HT1080 (cell line): ENCODE measurements around the gene GRIN2A. TPM values are rescaled to one million over a fixed set of nuclear protein-coding genes. Genes with fewer than 3 reads are reported as not detected.

ENCODE experiments used
- DNase-seq: peaks from one replicate; pipeline ENCODE4 v3.0.0-alpha.2; 2015; ENCODE audit warnings: low read depth
- total RNA-seq: library from RNA; depleted of rRNA; stranded (reverse); fragments of >200 nt; shearing (Covaris generic); gene quantifications from 2 replicates; pipeline ENCODE4 v1.2.3, GENCODE V29; 2014

GRIN2A gene
- total RNA-seq, 1 experiment from 2014 or later, result not detected

DNA sequence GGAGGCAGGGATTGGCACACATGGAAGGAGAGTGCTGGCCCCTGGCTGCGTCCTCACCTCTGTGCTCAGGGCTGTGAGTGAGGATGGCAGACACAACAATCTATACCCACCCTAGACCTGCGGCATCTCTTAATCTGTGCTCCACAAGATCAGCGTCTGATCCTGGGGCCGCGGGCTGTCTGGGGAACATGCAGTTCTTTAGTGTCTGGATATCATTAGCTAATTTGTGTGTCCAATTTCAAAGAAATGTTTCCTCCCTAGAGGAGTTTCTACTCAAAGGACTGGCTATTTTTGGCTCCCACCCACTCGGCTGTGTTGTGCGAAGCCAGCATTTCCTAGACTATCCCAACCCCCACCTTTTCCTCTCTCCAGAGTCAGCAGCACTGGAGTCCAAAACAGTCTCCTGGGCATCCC is 93.8 kb downstream of the GRIN2A start:
- DNase-seq, result no peak

DNA sequence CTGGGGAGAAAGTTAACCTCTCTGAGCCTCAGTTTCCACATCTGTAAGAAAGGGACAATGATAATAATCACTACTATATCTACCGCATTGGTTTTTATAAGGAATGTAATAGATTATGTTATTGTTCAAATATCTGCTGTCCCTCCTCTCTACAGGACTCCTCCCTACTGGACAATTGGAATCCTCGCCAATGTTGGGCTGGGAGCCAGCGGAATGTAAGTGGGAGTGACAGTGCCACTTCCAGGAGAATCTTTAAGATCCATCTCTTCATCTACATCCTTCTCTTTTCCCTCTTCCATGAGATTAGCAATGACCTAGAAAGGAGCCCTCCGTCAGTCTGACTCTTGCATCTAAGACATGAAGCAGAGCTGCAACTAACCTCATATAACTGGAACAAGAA is 95.1 kb downstream of the GRIN2A start:
- DNase-seq, result no peak

GRCh38 chr16:10086620-10087019 is 95.6 kb downstream of the GRIN2A start:
- DNase-seq, result no peak

- DNase-seq, result no peak
Observed at GRCh38 chr16:10085078-10085798, 97.0 kb downstream of the GRIN2A start.

DNA sequence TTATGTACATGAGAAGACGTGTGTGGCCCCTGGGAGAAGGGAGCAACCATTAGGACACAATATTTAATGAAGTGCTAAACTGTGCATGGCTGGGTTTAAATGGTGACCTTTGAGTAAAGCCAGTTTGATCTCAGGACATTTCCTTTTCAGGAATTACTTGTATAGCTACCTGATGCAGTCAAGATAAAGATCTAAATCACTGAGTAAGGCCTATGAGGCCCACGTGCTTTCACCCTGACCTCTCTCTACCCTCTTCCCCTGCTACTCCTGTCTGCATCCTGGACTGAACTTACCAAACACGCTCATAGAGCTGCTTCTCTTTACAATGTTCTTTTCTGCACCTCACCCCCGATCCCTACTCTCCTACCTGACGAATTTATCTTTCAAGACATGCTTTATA is 98.9 kb downstream of the GRIN2A start:
- DNase-seq, result no peak

- DNase-seq, result no peak
Observed at GRCh38 chr16:10081201-10081940, 100.9 kb downstream of the GRIN2A start.

DNA sequence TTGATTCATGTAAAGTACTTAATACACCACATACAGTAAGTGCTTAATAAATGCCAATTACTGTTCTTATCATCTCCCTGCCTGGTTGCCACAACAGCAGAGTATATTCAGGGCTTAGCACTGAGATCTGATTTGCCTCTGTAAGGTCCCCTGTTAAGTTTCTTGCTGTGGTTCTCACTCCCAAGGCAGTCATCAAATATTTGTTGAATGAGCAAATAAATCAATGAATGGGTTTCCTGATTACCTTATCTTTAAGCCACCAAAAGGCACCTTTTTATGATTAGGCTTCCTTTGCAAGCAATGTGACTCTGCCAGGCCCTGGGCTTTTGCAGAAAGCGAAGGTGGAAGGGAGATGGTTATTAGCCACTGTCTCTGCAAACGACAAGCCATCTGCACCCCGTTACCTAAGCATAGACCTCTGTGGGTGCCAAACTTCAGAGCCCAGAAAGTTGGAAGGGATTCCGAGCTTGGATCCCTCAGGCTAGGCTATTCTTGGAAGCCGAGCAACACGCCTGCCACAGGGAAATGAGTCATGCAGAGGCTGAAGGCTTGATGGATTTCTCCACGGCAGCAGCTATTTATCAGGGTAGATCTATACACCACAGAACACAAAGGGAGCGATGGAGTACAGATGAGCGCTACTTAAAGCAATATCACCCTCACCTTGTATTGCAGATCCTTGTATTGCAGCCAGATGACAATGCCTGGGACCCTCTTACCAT is 102.0 kb downstream of the GRIN2A start:
- peak; percentile 74 for DNase-seq

GRCh38 chr16:10078541-10078949 is 103.7 kb downstream of the GRIN2A start:
- peak; percentile 10 for DNase-seq

GRCh38 chr16:10077861-10078260 is 104.4 kb downstream of the GRIN2A start:
- DNase-seq, result no peak

GRCh38 chr16:10076037-10076436 is 106.2 kb downstream of the GRIN2A start:
- no peak for DNase-seq

DNA sequence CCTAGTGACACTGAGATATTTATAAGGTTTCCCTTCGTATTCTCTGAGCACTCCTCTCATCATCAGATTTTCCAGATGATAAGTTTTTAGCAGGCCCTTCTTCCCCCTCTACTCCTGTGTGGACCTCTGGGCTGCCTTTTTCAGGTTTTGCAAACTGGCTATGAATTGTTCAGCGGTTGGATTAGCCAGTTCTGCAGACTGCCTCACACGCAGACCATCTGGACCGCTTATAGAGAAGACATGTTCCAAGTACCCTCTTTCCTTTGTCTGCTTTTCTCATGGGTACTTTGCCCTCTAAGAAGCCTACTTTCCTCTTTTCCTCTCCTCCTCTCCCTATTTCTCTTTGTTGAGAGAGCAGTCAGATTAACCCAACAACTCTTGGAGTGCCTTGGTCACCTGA is 111.6 kb downstream of the GRIN2A start:
- DNase-seq, result no peak

- no peak for DNase-seq
Observed at GRCh38 chr16:10069374-10069773, 112.9 kb downstream of the GRIN2A start.

DNA sequence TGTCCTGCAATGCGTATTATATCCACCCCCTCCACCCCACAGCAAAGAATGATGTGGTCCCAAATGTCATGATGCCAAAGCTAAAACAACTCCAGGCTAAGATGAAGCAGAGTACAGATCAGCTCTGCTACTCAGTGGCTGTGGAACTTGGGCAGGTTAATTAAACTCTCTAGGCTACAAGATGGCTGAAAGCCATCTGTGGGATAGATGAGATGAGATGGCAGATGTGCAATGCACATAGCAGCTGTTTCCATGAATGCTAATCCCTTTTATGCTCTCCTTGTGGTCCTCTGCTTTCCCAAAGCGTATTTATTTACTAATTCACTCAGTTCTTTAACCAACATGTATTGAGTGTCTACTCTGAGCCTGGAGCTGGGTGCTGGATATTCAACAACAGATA is 114.4 kb downstream of the GRIN2A start:
- DNase-seq, result no peak

DNA sequence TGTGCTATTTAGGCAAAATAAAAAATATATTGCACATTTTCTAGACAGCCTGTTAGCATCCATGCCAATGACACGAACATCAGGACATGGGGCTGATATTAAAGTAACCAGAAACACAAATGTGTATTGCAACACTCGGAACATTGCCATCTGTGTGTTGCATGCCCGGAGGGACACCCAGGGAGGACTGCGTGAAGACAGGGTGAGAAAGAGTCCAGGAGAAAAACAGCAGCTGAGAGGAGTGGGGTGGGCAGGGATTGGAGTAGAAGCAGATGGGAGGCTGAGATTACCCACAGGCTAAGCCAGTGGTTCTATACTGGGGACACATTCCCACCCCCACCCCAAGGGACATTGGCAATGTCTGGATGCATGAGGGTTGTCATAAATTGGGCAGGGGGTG is 114.8 kb downstream of the GRIN2A start:
- DNase-seq, result no peak

- no peak for DNase-seq
Observed at GRCh38 chr16:10065019-10065418, 117.2 kb downstream of the GRIN2A start.

DNA sequence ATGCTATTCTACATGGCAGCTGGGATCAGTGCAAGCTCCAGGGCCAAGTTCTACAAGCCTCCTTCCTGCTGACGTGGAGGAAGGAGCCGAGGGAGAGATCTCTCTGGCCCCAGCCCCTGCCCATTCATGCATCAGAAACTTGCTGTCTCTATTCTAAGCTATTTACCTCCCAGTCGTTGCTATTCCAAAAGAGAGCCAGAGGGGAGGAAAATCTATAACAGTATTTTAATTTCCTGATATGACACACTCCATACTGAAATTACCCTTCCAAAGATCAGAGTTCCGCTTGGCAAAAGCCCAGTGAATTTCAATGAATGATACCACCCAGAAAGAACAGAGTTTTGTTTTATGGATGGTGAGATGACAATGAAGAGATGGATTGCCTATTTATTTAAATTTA is 133.4 kb downstream of the GRIN2A start:
- no peak for DNase-seq

DNA sequence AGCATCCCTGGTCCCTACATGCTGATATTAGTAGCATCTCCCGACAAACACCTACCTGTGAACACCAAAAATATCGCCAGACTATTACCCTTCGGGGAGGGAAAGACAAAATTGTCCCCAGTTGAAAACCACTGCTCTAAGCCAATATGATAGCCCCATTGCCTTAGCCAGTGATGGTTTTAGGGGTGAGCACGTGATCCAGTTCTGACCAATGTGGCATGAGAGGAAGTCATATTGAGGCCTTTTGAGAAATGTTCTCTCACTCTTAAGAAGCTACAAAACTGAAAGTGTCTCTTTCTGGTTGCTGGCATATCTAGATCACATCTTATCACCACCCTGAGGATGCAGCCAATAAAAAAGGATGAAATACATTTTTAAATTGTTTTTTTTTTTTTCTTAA is 136.3 kb downstream of the GRIN2A start:
- DNase-seq, result no peak

GRCh38 chr16:10045291-10045775 is 136.9 kb downstream of the GRIN2A start:
- DNase-seq, result no peak

DNA sequence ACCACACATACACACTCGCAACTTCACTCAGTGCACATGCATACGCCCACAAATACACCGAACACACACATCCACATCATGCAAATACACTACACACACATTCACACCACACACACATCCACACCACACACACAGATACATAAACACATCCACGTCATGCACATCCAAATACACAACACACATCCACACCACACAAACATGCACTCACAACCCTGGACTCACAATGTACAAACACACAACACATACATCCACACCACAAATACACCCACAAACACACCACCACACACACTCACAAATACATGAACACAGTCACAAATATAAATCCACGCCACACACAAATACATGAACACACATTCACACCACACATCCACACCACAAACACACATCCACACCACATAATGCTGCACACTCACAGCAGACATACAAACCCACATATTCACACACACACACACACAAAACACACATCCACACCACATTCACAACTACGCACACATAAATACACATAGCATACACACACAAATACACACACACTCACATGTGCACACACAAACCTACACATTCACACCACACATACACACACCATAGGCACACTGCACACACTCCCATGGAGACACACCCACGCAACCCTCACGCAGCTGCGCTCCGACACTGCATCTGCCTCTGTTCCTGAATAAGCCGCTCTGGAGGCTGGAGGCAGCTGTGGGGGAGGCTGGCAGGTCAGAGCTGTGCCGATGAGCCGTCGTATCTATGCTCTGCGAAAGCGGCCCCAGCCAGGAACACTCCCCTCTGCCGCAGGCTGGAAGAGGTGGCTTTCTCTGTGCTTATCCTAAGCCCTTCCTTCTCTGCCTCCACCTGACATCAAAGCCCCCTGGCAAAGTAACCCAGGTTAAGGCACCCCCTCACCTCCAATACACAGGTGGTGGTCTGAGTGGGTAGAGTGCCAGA is 141.8 kb downstream of the GRIN2A start:
- DNase-seq, result no peak

- DNase-seq, result no peak
Observed at GRCh38 chr16:10039220-10040096, 142.8 kb downstream of the GRIN2A start.
